ENCODE measurements around the gene RCHY1.

Gene RCHY1

GRCh38 chr4:75429208-75429607 lies 85.0 kb downstream of the RCHY1 start:
- no peak for TF ChIP-seq FOXP2 (optimal IDR thresholded peaks at IDR 0.05; ENCODE audit: control extremely low read depth, extremely low read length, insufficient read depth)
- no peak for TF ChIP-seq EZH2 (IDR thresholded peaks at IDR 0.05)
- no peak for TF ChIP-seq POLR2AphosphoS5 (IDR thresholded peaks at IDR 0.05; ENCODE audit: borderline replicate concordance, low read depth, low read length)
- Histone ChIP-seq H3K27ac (no peak overlapping the region), H3K9me3 (ENCODE audit: low read depth, low read length) (no peaks in the 10 kb centered on the region), H3K4me3 (no peak overlapping the region), H3K9ac (ENCODE audit: insufficient read length) (no peak overlapping the region), H3K36me3 (ENCODE audit: insufficient read depth, low read length) (no peaks in the 10 kb centered on the region)
- no peak for DNase-seq (ENCODE audit: low read depth, low spot score)

Data from SK-N-MC (cell line).